Common myeloid progenitor, CD34-positive (primary cell): ENCODE results near the gene ZNF680. TPM values are rescaled to one million over a fixed set of nuclear protein-coding genes. Genes with fewer than 3 reads are reported as not detected.

Experiments used
- CTCF ChIA-PET: fragments of 350-600 bp; sonication (Branson Sonifier 250); formaldehyde crosslinking; loops from one replicate; lab custom pipeline; 2021; ENCODE audit warnings: antibody characterized with exemption; lab: Charles Lee
- POLR2A ChIA-PET: fragments of 350-600 bp; sonication (Branson Sonifier 250); formaldehyde crosslinking; loops from one replicate; lab custom pipeline; 2021; ENCODE audit warnings: antibody characterized with exemption; lab: Charles Lee
- DNase-seq, 3 donors: peaks; one replicate each; pipeline versions ENCODE4 v3.0.0 to v3.0.0-alpha.2; 2013
- H3K27ac ChIP-seq, 2 experiments: 1 replicate in 1 of 2; 2 replicates in 1 of 2; pipeline ENCODE4 v1.7.0; 2013; ENCODE audit warnings: inconsistent platforms in 2 of 2, low read length in 2 of 2, mild to moderate bottlenecking in 2 of 2, low read depth in 1 of 2, moderate library complexity in 1 of 2; ENCODE audit not compliant: severe bottlenecking in 2 of 2, insufficient read depth in 1 of 2, poor library complexity in 1 of 2
- H3K27me3 ChIP-seq, 5 experiments: replicated peaks in 2 of 5; 1 replicate in 3 of 5; 2 replicates in 2 of 5; pipeline versions ENCODE4 v1.6.1 to v1.7.0; 2013; ENCODE audit warnings: low read length in 4 of 5, mild to moderate bottlenecking in 2 of 5, moderate library complexity in 2 of 5, inconsistent platforms in 1 of 5; ENCODE audit not compliant: insufficient read depth in 5 of 5, control insufficient read depth in 4 of 5
- H3K36me3 ChIP-seq, 4 experiments: 1 replicate in 2 of 4; 2 replicates in 2 of 4; pipeline versions ENCODE4 v1.6.1 to v1.7.0; 2013; ENCODE audit warnings: low read length in 3 of 4, control low read depth in 1 of 4, mild to moderate bottlenecking in 1 of 4; ENCODE audit not compliant: control insufficient read depth in 4 of 4, insufficient read depth in 4 of 4
- H3K4me1 ChIP-seq, 4 experiments: 1 replicate in 3 of 4; 2 replicates in 1 of 4; pipeline versions ENCODE4 v1.6.1 to v1.7.1; 2013; ENCODE audit warnings: low read length in 3 of 4, mild to moderate bottlenecking in 3 of 4, control low read depth in 1 of 4, inconsistent platforms in 1 of 4, moderate library complexity in 1 of 4; ENCODE audit not compliant: control insufficient read depth in 4 of 4, insufficient read depth in 4 of 4; ENCODE audit errors: control extremely low read depth in 1 of 4
- H3K4me3 ChIP-seq, 7 experiments: 1 replicate in 4 of 7; 2 replicates in 3 of 7; pipeline versions ENCODE4 v1.5.1 to v1.7.0; 2013; ENCODE audit warnings: mild to moderate bottlenecking in 7 of 7, low read length in 6 of 7, moderate library complexity in 6 of 7, inconsistent platforms in 2 of 7, low read depth in 2 of 7, control low read depth in 1 of 7; ENCODE audit not compliant: insufficient read depth in 4 of 7, control insufficient read depth in 1 of 7; ENCODE audit errors: extremely low read depth in 1 of 7
- H3K9me3 ChIP-seq, 5 experiments: 1 replicate in 4 of 5; 2 replicates in 1 of 5; pipeline versions ENCODE4 v1.6.1 to v1.7.1; 2013; ENCODE audit warnings: low read length in 4 of 5, mild to moderate bottlenecking in 2 of 5, inconsistent platforms in 1 of 5, low read depth in 1 of 5, moderate library complexity in 1 of 5; ENCODE audit not compliant: control insufficient read depth in 4 of 5, insufficient read depth in 2 of 5; ENCODE audit errors: control extremely low read depth in 1 of 5
- WGBS: methylation state at CpG from one replicate; pipeline ENCODE4 v1.1.5; 2013; ENCODE audit not compliant: insufficient coverage; 5-methylcytosine and 5-hydroxymethylcytosine counted together
- polyA plus RNA-seq: library from polyadenylated mRNA; unstranded; fragments of 120-200 nt; gene quantifications from one replicate; pipeline ENCODE4 v1.2.1, GENCODE V29; 2013

Gene ZNF680
- 17.7 TPM for polyA plus RNA-seq

DNA sequence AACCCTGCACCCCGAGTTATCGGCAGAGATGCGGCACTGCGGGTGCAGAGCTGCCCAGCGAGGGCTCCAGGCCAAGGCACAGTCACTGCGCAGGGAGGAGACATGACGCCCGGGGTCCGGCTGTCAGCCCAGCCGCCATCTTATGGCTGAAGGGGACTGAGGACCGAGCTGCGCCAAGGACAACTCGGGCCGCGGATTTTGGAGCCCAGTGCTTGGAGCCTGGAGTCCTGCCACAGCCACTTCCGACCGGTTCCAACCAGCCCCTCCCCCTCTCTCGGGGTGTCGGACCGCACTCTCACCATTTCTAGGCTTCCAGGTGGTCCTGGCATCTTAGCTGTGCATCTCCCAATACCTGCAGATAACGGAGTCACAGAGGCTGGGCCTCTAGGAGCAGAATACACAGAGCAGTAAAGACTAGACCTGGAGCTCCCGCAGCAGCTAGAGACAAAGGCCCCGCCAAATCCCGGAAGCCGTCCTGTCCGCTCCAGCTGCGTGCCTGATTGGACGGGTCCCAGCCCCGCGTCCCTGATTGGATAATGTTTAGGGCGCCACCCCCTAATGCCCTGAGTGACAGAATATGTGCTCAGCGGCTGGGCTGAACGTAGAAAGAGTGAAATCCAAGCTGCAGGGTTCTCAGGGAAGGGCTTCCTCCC lies at the start of gene ZNF680:
Gene ZNF680, minus strand, starts transcription at position 446 of the 653 bp plus-strand sequence. Its CDS starts 117 bp downstream, at position 329.
- H3K4me3 ChIP-seq: peak within 1 kb of the TSS; percentile 80 to 98 (median 93)
- CTCF ChIA-PET: interaction anchor here (0.6 to 1.8 kb wide), 3 partner anchors 57 to 255 kb away, joined by 4 to 6 read pairs (median 4); no protein-coding TSS in a partner anchor
- H3K27me3 ChIP-seq: no peaks in the 10 kb centered on the region
- peak; percentile 91 to 97 (median 97) for DNase-seq
- WGBS: 0% methylated on average over 31 of the region's 33 CpGs
- peak within 1 kb of the TSS; percentile 64 to 84 for H3K27ac ChIP-seq
- peaks cover 0 to 27% (median 11%) of the 10 kb centered on the region in 4 experiments for H3K36me3 ChIP-seq
- POLR2A ChIA-PET: no interaction called here
- peaks cover 4 to 7% (median 4%) of the 10 kb centered on the region in 4 experiments for H3K4me1 ChIP-seq
- peaks cover 0 to 13% (median 7%) of the 10 kb centered on the region in 5 experiments for H3K9me3 ChIP-seq

DNA sequence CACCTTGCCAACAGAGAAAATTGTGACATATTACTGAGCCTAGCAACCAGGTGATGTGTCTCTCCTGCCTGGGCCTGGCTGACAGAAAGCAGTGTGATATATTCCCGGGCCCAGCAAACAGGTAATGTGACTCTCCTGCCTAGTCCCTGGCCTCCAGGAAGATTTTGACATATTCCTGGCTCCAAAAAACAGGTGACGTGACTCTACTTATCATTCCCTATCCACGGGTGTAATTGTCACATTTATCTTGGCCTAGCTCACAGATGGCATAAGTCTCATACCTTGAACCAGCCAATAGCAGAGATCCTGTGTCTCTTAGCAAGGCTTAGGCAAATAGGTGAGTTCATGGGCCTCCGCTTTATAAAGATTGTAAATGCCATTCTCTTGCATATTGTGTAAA lies 49.6 kb upstream of the ZNF680 start:
- Histone ChIP-seq H3K27me3 (no peaks in the 10 kb centered on the region), H3K27ac (no peak overlapping the region), H3K4me3 (no peak overlapping the region), H3K9me3 (no peaks in the 10 kb centered on the region), H3K36me3 (no peaks in the 10 kb centered on the region), H3K4me1 (no peaks in the 10 kb centered on the region)
- POLR2A ChIA-PET: no interaction called here
- WGBS: 61% methylated on average over 3 of the region's 4 CpGs
- DNase-seq: no peak
- CTCF ChIA-PET: no interaction called here

DNA sequence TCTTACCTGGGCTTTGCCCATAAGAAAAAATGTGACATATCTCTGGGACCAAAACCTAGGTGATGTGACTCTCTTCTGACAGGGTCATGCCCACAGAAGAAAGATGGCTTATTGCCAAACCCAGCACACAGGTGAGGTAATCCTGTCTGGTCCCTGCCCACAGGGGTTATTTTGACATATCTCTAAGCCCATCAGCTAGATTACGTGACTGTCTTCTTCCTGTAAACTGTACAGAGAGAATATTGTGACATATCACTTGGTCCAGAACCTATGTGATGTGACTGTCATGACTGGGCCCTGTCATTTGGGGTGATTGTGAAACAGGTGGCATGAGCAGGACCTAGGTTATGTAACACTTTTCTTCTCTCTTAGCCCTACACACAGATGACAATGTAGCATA lies 48.8 kb upstream of the ZNF680 start:
- CTCF ChIA-PET: no interaction called here

DNA sequence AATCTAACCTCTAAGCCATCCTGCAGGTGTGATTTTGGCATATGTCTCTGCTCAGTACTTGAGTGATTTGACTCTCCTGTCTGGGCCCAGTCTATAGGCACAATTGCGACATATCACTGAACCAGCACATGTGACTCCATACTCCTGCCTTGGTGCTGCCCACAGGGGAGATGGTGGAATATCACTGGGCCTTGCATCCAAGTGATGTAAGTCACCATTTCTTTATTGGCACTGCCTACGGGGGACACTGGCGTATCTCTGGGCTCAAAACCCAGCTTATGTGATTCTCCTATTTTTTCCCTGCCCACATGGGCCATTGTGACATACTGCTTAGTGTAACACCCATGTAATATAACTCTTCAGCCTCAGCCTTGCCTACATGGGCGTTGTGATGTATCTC lies 48.1 kb upstream of the ZNF680 start:
- no peak for DNase-seq
- Histone ChIP-seq H3K4me3 (no peak overlapping the region), H3K27ac (no peak overlapping the region), H3K27me3 (no peaks in the 10 kb centered on the region), H3K4me1 (no peaks in the 10 kb centered on the region), H3K36me3 (no peaks in the 10 kb centered on the region), H3K9me3 (no peaks in the 10 kb centered on the region)
- ChIA-PET CTCF (no interaction called here), POLR2A (no interaction called here)
- 95% methylated on average over 4 of the region's 4 CpGs for WGBS

More for the DNA sequence above, 48.8 kb upstream of the ZNF680 start:
- no peak for DNase-seq
- no peaks in the 10 kb centered on the region for H3K4me1 ChIP-seq
- 100% methylated on average over 1 of the region's 1 CpG for WGBS
- H3K36me3 ChIP-seq: no peaks in the 10 kb centered on the region
- H3K27me3 ChIP-seq: no peaks in the 10 kb centered on the region
- POLR2A ChIA-PET: no interaction called here
- no peaks in the 10 kb centered on the region for H3K9me3 ChIP-seq
- H3K4me3 ChIP-seq: no peak overlapping the region
- H3K27ac ChIP-seq: no peak overlapping the region

DNA sequence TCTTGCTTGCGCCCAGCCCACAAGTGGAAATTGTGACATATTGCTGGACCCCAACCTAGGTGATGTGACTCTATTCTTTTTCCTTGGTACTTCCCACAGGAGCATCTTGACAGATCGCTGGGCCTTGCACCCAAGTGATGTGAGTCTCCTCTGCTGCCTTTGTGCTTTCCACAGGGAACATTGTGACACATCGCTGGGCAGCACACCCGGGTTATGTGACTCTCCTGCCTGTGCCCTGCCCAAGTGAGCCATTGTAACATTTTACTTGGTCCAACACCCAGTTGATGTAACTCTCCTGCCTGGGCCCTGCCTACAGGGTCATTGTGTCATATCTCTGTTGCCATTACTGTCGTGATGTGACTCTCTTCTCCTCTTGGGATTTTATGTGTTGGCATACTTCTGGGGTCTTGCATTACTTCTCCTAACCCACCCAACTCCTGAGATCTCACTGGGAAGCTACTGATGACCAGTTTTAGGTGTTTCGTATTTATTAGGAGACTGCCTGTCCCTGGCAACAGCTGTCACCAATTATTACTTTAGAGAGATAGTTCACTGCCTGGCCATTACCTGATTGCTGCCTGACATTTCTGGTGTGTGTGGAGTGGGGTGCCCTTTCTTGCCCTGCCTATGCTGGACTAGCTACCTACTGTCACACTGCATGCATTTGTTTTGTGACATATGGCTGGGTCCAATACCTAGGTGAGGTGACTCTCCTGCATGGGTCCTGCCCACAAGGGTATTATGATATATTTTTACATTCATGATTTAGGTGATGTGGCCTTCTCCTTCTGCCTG lies 45.4 kb upstream of the ZNF680 start:
- H3K27me3 ChIP-seq: no peaks in the 10 kb centered on the region
- ChIA-PET POLR2A (interaction anchor here (0.6 kb wide), 1 partner anchor 45 kb away, joined by 3 read pairs; no protein-coding TSS in a partner anchor), CTCF (no interaction called here)
- no peaks in the 10 kb centered on the region for H3K4me1 ChIP-seq
- 100% methylated on average over 5 of the region's 6 CpGs for WGBS
- H3K27ac ChIP-seq: no peak overlapping the region
- H3K9me3 ChIP-seq: peaks cover 0 to 4% (median 0%) of the 10 kb centered on the region in 5 experiments
- H3K4me3 ChIP-seq: no peak overlapping the region
- no peak for DNase-seq
- no peaks in the 10 kb centered on the region for H3K36me3 ChIP-seq

DNA sequence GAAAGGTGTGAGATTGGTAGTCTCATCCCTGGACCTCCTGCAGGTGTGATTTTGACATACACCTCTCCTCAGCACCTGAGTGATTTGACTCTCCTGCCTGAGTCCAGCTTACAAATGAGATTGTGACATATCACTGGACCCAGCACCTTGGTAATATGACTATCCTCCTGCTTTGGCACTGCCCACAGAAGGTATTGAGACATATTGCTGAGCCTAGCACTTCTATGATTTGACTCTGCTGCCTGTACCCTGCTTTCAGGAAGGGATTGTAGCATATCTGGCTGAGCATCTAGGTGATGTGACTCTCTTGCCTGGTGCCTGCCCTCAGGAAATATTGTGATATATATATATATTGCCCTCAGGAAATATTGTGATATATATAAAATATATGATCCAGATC lies 43.5 kb upstream of the ZNF680 start:
- ChIA-PET POLR2A (no interaction called here), CTCF (no interaction called here)
- no peaks in the 10 kb centered on the region for H3K4me1 ChIP-seq

DNA sequence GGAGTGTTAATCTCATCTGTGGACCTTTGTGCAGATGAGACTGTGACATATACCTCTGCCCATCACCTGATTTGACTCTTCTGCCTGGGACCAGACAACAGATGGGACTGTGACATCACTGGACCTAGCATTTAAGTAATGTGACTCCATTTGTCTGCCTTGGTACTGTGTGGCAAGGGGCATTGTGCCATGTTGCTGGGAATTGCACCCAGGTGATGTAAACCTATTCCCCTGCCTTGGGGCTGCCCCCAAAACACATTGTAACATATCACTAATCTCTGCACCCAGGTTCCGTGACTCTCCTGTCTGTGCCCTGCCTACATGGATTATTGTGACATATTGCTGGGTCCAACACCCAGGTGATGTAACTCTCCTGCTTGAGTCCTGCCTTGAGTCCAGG lies 40.4 kb upstream of the ZNF680 start:
- no peak for DNase-seq
- ChIA-PET CTCF (no interaction called here), POLR2A (no interaction called here)
- no peaks in the 10 kb centered on the region for H3K27me3 ChIP-seq
- H3K4me1 ChIP-seq: no peaks in the 10 kb centered on the region
- H3K9me3 ChIP-seq: peaks cover 0 to 8% (median 4%) of the 10 kb centered on the region in 5 experiments
- no peak overlapping the region for H3K27ac ChIP-seq
- no peaks in the 10 kb centered on the region for H3K36me3 ChIP-seq
- H3K4me3 ChIP-seq: no peak overlapping the region
- 100% methylated on average over 1 of the region's 1 CpG for WGBS

More for the DNA sequence above, 43.5 kb upstream of the ZNF680 start:
- no peak overlapping the region for H3K4me3 ChIP-seq
- H3K27me3 ChIP-seq: no peaks in the 10 kb centered on the region
- H3K9me3 ChIP-seq: peaks cover 0 to 8% (median 0%) of the 10 kb centered on the region in 5 experiments
- H3K36me3 ChIP-seq: no peaks in the 10 kb centered on the region
- no peak overlapping the region for H3K27ac ChIP-seq
- DNase-seq: no peak
